ENCODE data around the gene RELN.

- TF ChIP-seq CTCF (IDR thresholded peaks at IDR 0.05), result no peak
- no peak for TF ChIP-seq POLR2A (IDR thresholded peaks at IDR 0.05)
These were observed 544.0 kb downstream of the RELN start for GRCh38 chr7:103445228-103446048.

Measured in thyroid gland (tissue), 4 donors.